Neural progenitor cell (in vitro differentiated cells): ENCODE data around the gene ABTB2. TPM values are rescaled to one million over a fixed set of nuclear protein-coding genes. Genes with fewer than 3 reads are reported as not detected.

Experiments used
- DNase-seq: peaks from one replicate; pipeline ENCODE4 v3.0.0-alpha.2; 2016; ENCODE audit warnings: low spot score
- H2AFZ ChIP-seq: fragments of 200-600 bp; sonication (generic); replicated peaks from 2 replicates; pipeline ENCODE4 v1.6.1; 2016; ENCODE audit warnings: antibody characterized with exemption
- H3F3A ChIP-seq: fragments of 200-600 bp; sonication (generic); 2 replicates; pipeline ENCODE4 v1.6.1; 2016; ENCODE audit warnings: antibody characterized with exemption, low read depth
- H3K27ac ChIP-seq: fragments of 200-600 bp; sonication (generic); 2 replicates; pipeline ENCODE4 v1.5.1; 2016; ENCODE audit warnings: mild to moderate bottlenecking
- H3K27me3 ChIP-seq: fragments of 200-600 bp; sonication (generic); 2 replicates; pipeline ENCODE4 v1.6.1; 2016; ENCODE audit warnings: mild to moderate bottlenecking, moderate library complexity
- H3K36me3 ChIP-seq: fragments of 200-600 bp; sonication (generic); 2 replicates; pipeline ENCODE4 v1.5.1; 2016
- H3K4me1 ChIP-seq: fragments of 200-600 bp; sonication (generic); 2 replicates; pipeline ENCODE4 v1.6.1; 2016; ENCODE audit warnings: mixed run types
- H3K4me2 ChIP-seq: fragments of 200-600 bp; sonication (generic); 2 replicates; pipeline ENCODE4 v1.6.1; 2016
- H3K4me3 ChIP-seq: fragments of 200-600 bp; sonication (generic); 2 replicates; pipeline ENCODE4 v1.5.1; 2016
- H3K79me2 ChIP-seq: fragments of 200-600 bp; sonication (generic); 2 replicates; pipeline ENCODE4 v1.6.1; 2016; ENCODE audit warnings: low read depth
- H3K9ac ChIP-seq: fragments of 200-600 bp; sonication (generic); 2 replicates; pipeline ENCODE4 v1.6.1; 2016
- H3K9me3 ChIP-seq: fragments of 200-600 bp; sonication (generic); 2 replicates; pipeline ENCODE4 v1.5.1; 2016; ENCODE audit warnings: low read depth
- H4K20me1 ChIP-seq: fragments of 200-600 bp; sonication (generic); 2 replicates; pipeline ENCODE4 v1.6.1; 2016; ENCODE audit warnings: low read depth
- H3K27ac Mint-ChIP-seq: 3 replicates; pipeline ENCODE4 v1.8.0; 2021; ENCODE audit warnings: mixed read lengths
- H3K27me3 Mint-ChIP-seq: 2 replicates; pipeline ENCODE4 v1.8.0; 2022; ENCODE audit warnings: low read depth, mild to moderate bottlenecking, inconsistent platforms, moderate library complexity, mixed read lengths; ENCODE audit not compliant: insufficient read depth
- H3K36me3 Mint-ChIP-seq: 3 replicates; pipeline ENCODE4 v1.8.0; 2021; ENCODE audit warnings: mixed read lengths
- H3K4me1 Mint-ChIP-seq: 3 replicates; pipeline ENCODE4 v1.8.0; 2021; ENCODE audit warnings: mixed read lengths
- H3K4me3 Mint-ChIP-seq: 3 replicates; pipeline ENCODE4 v1.8.0; 2021; ENCODE audit warnings: mild to moderate bottlenecking, moderate library complexity, mixed read lengths
- H3K9me3 Mint-ChIP-seq: 3 replicates; pipeline ENCODE4 v1.8.0; 2020; ENCODE audit warnings: mixed read lengths
- EZH2 ChIP-seq: fragments of 200-600 bp; sonication (generic); IDR thresholded peaks from 2 replicates; pipeline ENCODE4 v1.6.1; 2017; ENCODE audit warnings: antibody characterized with exemption, mild to moderate bottlenecking, moderate library complexity
- EZH2phosphoT487 ChIP-seq: fragments of 200-600 bp; sonication (generic); IDR thresholded peaks from 2 replicates; pipeline ENCODE4 v1.6.1; 2017; ENCODE audit warnings: antibody characterized with exemption
- total RNA-seq: library from RNA; depleted of rRNA; stranded (reverse); fragments of >200 nt; gene quantifications from 2 replicates; pipeline ENCODE4 v1.2.3, GENCODE V29; 2015; ENCODE audit warnings: low replicate concordance
- TF ChIP-seq, protein P1 (sequence below): fragments of 200-600 bp; sonication (generic); IDR thresholded peaks from 2 replicates; pipeline ENCODE4 v1.5.1; 2017; ENCODE audit warnings: antibody characterized with exemption, mild to moderate bottlenecking

The ABTB2 gene
- total RNA-seq, 1 donor from 2014 or later = 0.37 TPM

GRCh38 chr11:34161361-34161760 lies 196.4 kb downstream of the ABTB2 start:
- H3K27ac Mint-ChIP-seq = peak overlapping the region; percentile 53
- no peaks in the 10 kb centered on the region for H3K4me1 Mint-ChIP-seq

GRCh38 chr11:34160791-34161190 lies 197.0 kb downstream of the ABTB2 start:
- H3K4me1 ChIP-seq = no peaks in the 10 kb centered on the region
- H3K9me3 ChIP-seq = no peaks in the 10 kb centered on the region
- peaks cover 7% of the 10 kb centered on the region for H3K36me3 Mint-ChIP-seq
- no peak overlapping the region for H2AFZ ChIP-seq
- H3K9me3 Mint-ChIP-seq = no peaks in the 10 kb centered on the region
- H4K20me1 ChIP-seq = no peaks in the 10 kb centered on the region
- TF ChIP-seq EZH2 (no peak), EZH2phosphoT487 (no peak)
- TF ChIP-seq, protein P1, sequence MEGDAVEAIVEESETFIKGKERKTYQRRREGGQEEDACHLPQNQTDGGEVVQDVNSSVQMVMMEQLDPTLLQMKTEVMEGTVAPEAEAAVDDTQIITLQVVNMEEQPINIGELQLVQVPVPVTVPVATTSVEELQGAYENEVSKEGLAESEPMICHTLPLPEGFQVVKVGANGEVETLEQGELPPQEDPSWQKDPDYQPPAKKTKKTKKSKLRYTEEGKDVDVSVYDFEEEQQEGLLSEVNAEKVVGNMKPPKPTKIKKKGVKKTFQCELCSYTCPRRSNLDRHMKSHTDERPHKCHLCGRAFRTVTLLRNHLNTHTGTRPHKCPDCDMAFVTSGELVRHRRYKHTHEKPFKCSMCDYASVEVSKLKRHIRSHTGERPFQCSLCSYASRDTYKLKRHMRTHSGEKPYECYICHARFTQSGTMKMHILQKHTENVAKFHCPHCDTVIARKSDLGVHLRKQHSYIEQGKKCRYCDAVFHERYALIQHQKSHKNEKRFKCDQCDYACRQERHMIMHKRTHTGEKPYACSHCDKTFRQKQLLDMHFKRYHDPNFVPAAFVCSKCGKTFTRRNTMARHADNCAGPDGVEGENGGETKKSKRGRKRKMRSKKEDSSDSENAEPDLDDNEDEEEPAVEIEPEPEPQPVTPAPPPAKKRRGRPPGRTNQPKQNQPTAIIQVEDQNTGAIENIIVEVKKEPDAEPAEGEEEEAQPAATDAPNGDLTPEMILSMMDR = no peak
- H3K4me1 Mint-ChIP-seq = no peaks in the 10 kb centered on the region
- H3K27me3 Mint-ChIP-seq = peaks cover 8% of the 10 kb centered on the region
- no peak overlapping the region for H3K4me2 ChIP-seq
- no peaks in the 10 kb centered on the region for H3K27me3 ChIP-seq
- DNase-seq = no peak
- H3K36me3 ChIP-seq = no peaks in the 10 kb centered on the region
- H3K9ac ChIP-seq = no peak overlapping the region
- H3F3A ChIP-seq = no peaks in the 10 kb centered on the region
- H3K27ac Mint-ChIP-seq = no peak overlapping the region
- no peak overlapping the region for H3K4me3 Mint-ChIP-seq
- H3K4me3 ChIP-seq = no peak overlapping the region
- no peaks in the 10 kb centered on the region for H3K79me2 ChIP-seq
- no peak overlapping the region for H3K27ac ChIP-seq

More at GRCh38 chr11:34161361-34161760, 196.4 kb downstream of the ABTB2 start:
- TF ChIP-seq, protein P1 = no peak
- TF ChIP-seq EZH2phosphoT487 (no peak), EZH2 (no peak)
- DNase-seq = no peak
- H3K4me1 ChIP-seq = no peaks in the 10 kb centered on the region
- Mint-ChIP-seq H3K4me3 (no peak overlapping the region), H3K9me3 (no peaks in the 10 kb centered on the region), H3K36me3 (peaks cover 7% of the 10 kb centered on the region), H3K27me3 (peaks cover 8% of the 10 kb centered on the region)
- no peak overlapping the region for H3K27ac ChIP-seq
- no peak overlapping the region for H3K4me2 ChIP-seq
- H3K4me3 ChIP-seq = no peak overlapping the region
- no peak overlapping the region for H3K9ac ChIP-seq
- H3K27me3 ChIP-seq = no peaks in the 10 kb centered on the region
- no peaks in the 10 kb centered on the region for H3F3A ChIP-seq
- no peaks in the 10 kb centered on the region for H4K20me1 ChIP-seq
- H2AFZ ChIP-seq = no peak overlapping the region
- no peaks in the 10 kb centered on the region for H3K9me3 ChIP-seq
- no peaks in the 10 kb centered on the region for H3K36me3 ChIP-seq
- H3K79me2 ChIP-seq = no peaks in the 10 kb centered on the region

GRCh38 chr11:34160049-34160721 lies 197.6 kb downstream of the ABTB2 start:
- no peak overlapping the region for H3K27ac Mint-ChIP-seq
- H3K79me2 ChIP-seq = no peaks in the 10 kb centered on the region

More at GRCh38 chr11:34160049-34160721, 197.6 kb downstream of the ABTB2 start:
- no peaks in the 10 kb centered on the region for H3K36me3 ChIP-seq
- no peaks in the 10 kb centered on the region for H3K4me1 ChIP-seq
- Mint-ChIP-seq H3K9me3 (no peaks in the 10 kb centered on the region), H3K4me3 (no peak overlapping the region), H3K4me1 (no peaks in the 10 kb centered on the region), H3K36me3 (peaks cover 7% of the 10 kb centered on the region), H3K27me3 (peaks cover 8% of the 10 kb centered on the region)
- TF ChIP-seq, protein P1 = no peak
- no peak for TF ChIP-seq EZH2
- no peak for TF ChIP-seq EZH2phosphoT487
- no peak overlapping the region for H2AFZ ChIP-seq
- no peaks in the 10 kb centered on the region for H3K9me3 ChIP-seq
- H4K20me1 ChIP-seq = no peaks in the 10 kb centered on the region
- no peak overlapping the region for H3K9ac ChIP-seq
- no peaks in the 10 kb centered on the region for H3F3A ChIP-seq
- DNase-seq = no peak
- H3K4me3 ChIP-seq = no peak overlapping the region
- H3K4me2 ChIP-seq = no peak overlapping the region
- no peak overlapping the region for H3K27ac ChIP-seq
- no peaks in the 10 kb centered on the region for H3K27me3 ChIP-seq
